B cell (primary cell): ENCODE results near the gene SNCAIP.

ENCODE experiments used
- EZH2 ChIP-seq: IDR thresholded peaks from 2 replicates; pipeline ENCODE4 v1.6.1; 2012; ENCODE audit warnings: borderline replicate concordance, low read depth, mild to moderate bottlenecking, moderate library complexity, low read length; ENCODE audit not compliant: insufficient read depth, poor library complexity, severe bottlenecking
- TF ChIP-seq, protein P1 (sequence below): fragments of 200-600 bp; IDR thresholded peaks from one replicate; pipeline ENCODE4 v1.8.0; 2022; ENCODE audit warnings: antibody characterized with exemption, mild to moderate bottlenecking

DNA sequence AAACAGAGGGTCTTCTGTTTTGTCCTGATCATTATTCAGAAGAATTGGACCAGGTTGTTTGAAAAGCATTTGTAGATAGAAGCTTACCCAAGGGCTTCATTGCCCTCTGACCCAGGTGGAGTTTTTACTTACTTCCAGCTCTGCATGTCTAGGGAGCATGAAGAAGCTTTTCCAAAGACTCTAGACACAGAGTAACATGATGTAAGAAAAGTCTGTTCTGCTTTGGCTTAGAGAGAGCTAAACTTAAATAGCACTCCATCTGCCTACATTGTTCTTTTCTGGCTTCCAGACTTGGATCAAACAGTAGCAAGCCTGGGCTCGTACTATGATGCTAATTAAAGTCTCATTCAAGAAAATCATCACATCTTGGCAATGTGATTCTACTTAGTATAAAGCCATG lies 112.1 kb downstream of the SNCAIP start:
- TF ChIP-seq, protein P1, sequence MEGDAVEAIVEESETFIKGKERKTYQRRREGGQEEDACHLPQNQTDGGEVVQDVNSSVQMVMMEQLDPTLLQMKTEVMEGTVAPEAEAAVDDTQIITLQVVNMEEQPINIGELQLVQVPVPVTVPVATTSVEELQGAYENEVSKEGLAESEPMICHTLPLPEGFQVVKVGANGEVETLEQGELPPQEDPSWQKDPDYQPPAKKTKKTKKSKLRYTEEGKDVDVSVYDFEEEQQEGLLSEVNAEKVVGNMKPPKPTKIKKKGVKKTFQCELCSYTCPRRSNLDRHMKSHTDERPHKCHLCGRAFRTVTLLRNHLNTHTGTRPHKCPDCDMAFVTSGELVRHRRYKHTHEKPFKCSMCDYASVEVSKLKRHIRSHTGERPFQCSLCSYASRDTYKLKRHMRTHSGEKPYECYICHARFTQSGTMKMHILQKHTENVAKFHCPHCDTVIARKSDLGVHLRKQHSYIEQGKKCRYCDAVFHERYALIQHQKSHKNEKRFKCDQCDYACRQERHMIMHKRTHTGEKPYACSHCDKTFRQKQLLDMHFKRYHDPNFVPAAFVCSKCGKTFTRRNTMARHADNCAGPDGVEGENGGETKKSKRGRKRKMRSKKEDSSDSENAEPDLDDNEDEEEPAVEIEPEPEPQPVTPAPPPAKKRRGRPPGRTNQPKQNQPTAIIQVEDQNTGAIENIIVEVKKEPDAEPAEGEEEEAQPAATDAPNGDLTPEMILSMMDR: no peak
- no peak for TF ChIP-seq EZH2
